ENCODE measurements around the gene TMEM175.
A peak's percentile ranks its signal among the peaks of the same experiment; 100 is the strongest.

The TMEM175 gene, protein sequence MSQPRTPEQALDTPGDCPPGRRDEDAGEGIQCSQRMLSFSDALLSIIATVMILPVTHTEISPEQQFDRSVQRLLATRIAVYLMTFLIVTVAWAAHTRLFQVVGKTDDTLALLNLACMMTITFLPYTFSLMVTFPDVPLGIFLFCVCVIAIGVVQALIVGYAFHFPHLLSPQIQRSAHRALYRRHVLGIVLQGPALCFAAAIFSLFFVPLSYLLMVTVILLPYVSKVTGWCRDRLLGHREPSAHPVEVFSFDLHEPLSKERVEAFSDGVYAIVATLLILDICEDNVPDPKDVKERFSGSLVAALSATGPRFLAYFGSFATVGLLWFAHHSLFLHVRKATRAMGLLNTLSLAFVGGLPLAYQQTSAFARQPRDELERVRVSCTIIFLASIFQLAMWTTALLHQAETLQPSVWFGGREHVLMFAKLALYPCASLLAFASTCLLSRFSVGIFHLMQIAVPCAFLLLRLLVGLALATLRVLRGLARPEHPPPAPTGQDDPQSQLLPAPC

DNA sequence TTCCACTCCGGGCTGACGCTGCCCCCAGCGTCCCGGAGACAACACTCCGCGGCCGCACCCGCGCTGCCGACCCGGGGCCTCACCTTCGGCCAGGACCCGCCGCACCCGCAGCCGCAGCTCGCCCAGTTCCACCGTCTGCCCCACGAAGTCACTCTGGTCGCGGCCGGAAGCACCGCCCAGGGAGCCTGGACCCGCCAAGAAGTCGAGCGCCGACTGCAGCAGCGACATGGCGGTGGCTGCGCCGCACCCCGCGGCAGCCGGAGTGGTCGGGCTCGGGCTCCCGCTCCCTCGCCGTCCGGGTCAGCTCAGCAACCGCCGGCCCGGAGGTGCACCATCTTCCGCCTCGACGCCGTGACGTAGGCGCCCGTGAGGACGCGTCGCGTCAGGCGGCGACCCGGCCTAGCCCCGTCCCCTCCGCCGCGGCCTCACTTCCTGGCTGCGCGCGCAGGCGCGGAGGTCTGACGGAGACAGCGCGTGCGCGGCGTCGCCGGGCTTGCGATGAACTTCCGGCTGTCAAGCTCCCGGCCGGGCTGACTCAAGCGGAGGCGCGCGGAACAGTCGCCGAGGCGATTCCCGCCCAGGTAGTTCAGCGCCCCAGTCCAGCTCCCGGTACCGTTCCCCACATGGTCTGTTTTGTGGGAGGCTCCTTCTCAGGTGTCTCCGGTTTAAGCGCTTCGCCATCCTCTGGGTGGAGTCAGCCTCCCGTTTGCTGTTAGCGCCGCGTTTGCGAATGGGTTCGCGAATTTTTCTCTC is at the start of gene TMEM175, which contains the start of gene GAK:
TMEM175 (plus strand) TSS at position 501 of the 753 bp plus-strand sequence. CDS start 15,280 bp downstream, outside the sequence.
GAK (minus strand) TSS at position 357 of the 753 bp plus-strand sequence; CDS start at position 228, 129 bp downstream.
- peak; percentile 81 to 83 for DNase-seq (ENCODE audit: low read depth in 2 of 2)

DNA sequence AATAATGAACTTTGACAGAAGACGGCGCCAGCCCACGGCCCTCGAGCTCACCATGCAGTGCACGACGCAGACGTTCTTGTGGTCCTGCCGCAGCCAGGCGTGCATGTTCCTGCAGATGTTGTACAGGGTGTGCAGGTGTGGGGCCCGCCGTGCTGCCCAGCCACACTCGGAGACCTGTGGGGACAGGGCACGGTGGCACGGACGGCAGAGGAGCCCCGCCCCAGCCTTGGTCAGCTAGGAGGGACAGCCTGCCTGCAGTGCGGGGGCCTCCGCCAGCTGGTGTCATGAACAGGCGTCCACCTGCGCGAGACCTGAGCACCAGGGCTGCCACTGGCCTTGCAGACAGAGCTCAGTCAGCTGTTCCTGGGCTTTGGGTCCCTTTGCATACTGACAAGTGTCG is 49.6 kb upstream of the TMEM175 start:
- no peak for DNase-seq (ENCODE audit: low read depth in 2 of 2)

DNA sequence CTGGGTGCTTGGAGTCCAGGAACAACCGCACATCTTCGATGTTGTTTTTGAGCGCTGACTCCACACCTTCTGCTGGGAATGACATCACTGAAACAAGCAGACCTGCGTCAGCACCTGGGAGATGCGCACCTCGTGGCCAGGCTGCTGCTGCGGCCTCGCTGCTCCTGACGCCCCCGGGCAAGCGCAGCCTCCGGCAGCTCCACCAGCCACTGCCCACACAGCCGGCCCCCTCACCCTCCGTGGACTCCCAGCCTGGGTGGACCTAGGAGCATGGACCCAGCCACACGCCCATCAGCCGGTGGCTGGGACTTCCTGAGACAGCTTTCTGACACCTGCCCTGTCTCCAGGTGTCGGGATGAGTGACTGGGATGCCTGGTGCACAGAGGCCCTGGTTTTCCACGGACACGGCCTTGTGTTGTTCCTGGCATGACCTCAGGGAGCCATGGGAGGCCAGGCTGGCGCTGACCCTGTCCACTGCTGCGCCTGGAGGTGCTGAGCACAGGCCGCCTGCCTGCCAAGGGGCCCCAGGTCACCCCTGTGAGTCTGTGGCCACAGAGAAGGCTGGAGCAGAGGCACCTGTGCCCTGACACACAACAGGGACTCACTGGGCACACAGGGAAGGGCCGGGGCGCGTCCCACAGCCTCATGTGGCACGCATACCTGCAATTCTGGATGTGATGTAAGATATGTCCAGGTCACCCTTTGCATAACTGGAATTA is 48.7 kb upstream of the TMEM175 start:
- DNase-seq (ENCODE audit: low read depth in 2 of 2): no peak

DNA sequence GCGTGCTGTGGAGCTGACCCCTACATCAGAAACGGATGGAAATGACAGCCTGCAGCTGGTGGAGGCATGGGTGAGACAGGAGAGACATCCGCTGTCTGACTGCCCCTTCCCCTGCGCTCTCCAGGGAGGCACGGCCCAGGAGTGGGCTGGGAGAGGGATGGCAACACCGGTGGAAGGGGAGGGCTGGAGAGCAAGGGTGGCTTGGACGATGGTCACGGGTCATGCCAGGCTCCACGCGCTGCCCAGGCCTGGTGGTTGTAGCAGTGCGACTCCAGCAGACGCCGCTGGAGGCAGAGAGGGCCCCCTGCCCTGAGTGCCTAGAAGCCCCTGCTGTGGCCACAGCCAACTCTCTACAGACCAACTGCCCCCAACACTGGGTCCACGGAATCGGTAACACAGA is 48.0 kb upstream of the TMEM175 start:
- no peak for DNase-seq (ENCODE audit: low read depth in 2 of 2)

DNA sequence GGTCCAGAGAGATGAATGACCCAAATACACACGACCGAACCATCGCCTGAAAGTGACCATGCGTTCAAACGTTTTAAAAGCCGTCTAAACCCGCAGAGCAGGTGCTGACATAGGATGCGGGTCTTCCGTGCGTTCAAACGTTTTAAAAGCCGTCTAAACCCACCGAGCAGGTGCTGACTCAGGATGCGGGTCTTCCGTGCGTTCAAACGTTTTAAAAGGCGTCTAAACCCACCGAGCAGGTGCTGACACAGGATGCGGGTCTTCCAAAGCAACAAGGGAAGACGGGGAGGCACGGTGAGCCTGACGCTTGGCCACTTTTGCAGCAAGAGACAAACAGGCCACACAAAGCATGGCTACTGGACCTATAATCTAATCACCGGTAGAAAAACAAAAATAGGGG is 47.4 kb upstream of the TMEM175 start:
- no peak for DNase-seq (ENCODE audit: low read depth in 2 of 2)

DNA sequence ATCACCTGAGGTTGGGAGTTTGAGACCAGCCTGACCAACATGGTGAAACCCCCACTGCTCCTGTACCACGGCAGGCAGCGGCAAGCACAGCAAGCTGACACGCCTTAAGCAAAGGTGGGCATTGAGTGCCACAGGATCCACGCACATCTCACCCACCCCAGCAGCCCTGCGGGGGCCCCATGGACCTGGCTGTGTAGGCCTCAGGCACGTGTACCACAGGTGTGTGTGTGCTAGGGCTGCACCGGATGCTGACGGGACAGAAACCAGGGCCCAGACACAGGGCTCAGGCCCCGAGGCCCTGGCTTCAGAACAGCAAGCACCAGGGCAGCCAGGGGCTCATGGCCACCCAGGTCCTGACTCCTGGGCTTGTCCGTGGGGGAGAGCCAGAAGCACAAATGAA is 46.9 kb upstream of the TMEM175 start:
- no peak for DNase-seq (ENCODE audit: low read depth in 2 of 2)

DNA sequence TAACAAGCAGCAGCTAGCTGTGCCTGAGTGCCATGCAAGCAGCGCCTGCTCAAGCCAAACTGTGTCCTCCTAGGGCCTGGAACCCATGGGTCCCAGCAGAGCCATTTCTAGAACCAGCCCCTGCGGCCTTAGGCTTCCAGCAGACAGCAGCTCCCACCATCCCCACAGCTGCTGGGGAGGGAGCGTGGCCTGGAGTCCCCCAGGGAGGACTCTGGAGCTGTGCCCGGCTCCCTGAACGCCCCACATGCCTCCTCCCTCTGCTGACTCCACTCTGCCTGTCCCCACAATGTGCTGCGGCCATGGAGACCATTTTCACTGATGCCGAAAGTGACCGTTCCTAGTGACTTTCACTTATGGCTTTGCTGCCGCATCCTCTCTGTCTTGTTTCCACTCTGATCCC is 46.0 kb upstream of the TMEM175 start:
- no peak for DNase-seq (ENCODE audit: low read depth in 2 of 2)

DNA sequence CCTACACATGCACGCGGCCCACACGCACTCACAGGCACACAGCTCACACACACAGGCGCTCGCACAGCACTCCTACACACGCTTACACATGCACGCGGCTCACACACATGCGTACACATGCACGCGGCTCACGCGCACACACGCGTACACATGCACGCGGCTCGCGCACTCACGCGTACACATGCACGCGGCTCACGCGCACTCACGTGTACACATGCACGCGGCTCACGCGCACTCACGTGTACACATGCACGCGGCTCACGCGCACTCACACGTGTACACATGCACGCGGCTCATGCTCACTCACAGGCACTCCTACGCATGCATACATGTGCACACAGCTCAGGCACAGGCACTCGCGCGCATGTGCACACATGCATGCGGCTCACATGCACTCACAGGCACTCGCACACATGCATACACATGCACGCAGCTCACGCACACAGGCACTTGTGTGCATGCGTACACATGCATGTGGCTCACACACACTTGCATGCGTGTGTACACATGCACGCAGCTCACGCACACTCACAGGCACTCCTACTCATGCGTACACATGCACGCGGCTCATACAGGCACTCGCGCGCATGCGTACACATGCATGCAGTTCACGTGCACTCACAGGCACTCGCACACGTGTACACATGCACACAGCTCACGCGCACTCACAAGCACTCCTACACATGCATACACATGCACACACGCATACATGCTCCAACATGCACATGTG is 45.1 kb upstream of the TMEM175 start:
- no peak for DNase-seq (ENCODE audit: low read depth in 2 of 2)

DNA sequence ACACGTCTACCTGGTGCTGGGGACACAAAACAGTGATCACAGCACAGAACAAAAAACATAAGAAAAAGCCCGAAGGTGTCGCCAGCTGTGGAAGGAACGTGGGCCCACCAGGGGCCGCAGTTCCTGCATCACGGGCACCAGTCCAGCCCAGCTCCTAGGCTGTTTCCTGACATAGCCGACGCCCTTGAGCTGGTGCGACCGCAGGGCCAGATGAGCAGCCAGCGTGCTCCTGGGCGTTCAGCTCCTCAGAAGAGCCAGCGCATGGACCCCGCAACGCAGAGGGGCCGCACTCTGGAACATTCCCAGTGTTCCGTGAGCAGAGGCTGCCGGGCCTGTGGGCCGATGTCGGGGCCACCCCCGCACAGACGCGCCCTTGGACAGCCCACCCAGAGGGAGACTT is 44.2 kb upstream of the TMEM175 start:
- DNase-seq (ENCODE audit: low read depth in 2 of 2): no peak

DNA sequence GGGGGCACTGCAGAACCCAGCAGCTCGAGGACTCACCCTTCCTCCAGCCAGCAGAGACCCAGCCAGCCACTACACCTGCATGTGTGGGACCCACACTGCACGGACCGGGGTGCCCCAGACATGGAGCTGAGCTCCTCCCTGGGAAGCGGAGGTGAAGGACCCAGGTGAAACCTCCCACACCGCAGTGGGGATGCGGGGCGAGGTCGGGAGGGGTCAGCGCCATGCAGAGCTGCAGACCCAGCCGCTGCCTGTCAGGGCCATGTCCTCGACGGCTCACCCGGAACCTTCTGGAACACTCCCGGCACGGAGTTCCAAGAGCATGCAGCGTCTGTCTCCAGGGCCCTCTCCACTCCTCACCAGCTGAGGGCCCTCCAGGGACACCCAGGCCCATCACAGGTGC is 42.7 kb upstream of the TMEM175 start:
- DNase-seq (ENCODE audit: low read depth in 2 of 2): no peak

DNA sequence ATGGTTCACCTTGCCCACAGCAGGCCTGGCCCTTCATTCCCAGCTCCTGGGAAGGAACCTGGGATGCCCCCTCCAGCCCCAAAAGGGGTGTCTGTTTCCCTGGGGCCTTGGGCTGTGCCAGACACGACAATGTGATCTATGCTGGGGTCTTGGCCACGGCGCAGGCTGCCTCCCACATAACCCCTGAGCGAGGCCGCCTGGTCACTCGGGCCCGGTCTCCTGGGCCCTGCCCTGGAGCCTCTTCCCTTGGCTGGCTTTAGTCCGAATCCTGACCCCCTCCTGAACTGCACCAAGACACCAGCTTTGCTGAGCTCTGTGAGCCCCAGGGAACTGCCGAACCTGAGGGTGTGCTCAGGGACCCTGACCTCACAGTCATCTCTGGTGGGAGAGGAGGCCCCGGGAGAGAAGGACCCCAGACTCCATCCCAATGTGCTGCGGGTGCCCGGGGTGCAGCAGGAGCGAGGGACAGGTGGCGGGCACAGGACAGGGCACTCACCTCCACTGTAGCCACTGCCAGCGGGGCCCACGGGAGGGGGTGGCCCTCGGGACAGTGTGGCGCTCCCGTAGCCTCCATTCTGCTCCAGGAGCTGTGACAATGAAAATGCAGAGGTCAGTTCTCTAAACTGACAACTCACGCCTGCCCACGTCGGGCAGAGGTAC is 42.1 kb upstream of the TMEM175 start:
- no peak for DNase-seq (ENCODE audit: low read depth in 2 of 2)

DNA sequence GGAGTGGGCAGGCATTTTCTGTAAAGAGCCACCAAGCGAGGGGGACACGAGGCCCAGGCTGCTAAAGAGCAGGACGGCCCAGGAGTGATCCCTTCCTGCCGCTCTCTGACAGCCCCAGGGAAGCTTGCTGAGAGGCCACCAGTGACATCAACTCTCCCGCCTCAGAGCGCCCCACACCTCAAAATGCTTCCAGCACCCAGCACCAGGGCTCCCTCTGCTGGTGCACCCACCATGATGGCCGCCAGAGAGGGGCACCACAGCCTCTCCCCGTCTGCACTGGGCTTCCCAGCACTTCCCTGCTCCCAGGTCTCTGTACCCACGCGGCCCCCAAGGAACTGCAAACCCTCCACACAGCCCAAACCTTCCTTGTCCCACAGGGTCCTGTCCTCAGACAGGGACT is 40.5 kb upstream of the TMEM175 start:
- DNase-seq (ENCODE audit: low read depth in 2 of 2): no peak

DNA sequence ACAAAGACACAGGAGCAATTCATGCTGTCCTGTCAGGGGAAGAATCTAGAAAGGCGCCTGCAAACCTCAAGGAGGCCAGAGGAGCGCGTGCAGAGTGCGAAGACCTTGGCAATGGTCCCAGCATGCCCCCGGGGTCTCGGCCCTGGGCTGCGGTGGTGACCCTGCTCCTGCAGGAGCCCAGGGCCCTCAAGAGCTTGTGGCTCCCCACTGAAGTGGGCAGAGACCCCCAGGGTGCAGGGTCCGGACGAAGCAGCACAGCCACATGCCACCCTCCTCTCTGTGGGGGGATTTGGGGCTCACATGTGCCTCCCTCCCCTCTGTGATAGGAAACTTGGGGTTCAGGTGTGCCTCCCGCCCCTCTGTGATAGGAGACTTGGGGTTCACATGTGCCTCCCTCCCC is 39.5 kb upstream of the TMEM175 start:
- DNase-seq (ENCODE audit: low read depth in 2 of 2): no peak

DNA sequence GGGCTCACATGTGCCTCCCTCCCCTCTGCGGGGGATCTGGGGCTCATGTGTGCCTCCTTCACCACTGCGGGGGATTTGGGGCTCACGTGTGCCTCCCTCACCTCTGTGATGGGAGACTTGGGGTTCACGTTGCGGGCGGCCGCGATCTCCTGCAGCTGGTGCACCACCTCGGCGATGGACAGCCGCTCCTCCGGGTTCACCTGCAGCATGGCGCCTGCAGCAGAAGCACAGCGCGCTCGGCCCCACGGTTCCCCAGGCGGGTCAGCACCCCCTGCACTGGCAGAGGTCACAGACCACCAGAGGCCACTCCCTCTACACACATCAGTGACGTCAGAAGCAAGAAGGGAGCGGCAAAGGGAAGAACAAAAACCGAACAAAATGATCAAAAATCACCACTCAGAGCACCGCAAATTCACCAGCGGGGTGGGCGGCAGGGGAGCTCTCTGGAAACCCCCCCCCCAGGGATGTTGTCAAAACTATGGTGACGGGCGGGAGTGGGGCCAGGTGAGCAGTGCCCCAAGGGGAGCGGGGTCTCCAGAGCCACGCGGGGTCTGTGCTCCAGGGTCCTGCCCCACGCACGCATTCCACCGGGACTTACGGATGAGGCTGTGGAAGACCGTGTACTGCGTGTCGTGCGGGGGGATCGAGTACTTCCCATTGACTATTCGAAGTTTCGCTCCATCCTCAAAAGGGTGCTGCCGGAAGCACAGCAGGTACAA is 38.8 kb upstream of the TMEM175 start:
- no peak for DNase-seq (ENCODE audit: low read depth in 2 of 2)

DNA sequence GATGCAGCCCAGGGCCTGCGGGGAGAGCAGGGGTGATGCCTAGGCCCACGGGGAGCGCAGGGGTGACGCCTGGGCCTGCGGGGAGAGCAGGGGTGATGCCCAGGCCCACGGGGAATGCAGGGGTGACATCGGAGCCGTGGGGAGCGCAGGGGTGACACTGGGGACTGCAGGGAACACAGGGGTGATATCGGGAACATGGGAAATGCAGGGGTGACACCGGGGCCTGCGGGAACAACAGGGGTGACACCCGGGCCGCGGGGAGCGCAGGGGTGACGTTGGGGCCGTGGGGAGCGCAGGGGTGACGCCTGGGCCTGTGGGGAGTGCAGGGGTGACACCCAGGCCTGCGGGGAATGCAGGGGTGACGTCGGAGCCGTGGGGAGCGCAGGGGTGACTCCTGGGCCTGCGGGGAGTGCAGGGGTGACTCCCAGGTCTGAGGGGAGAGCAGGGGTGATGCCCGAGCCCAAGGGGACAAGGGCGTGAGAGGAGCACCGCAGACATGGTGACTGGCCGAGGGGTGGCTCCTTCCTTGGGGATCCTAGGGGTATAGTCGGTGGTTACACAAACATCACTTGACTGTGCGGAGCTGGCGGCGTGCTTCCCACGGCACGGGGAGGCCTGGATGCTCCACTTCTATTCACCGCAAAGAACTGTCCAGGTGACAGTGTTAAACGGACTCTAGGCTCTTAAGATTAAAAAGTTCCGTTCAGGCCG is 38.1 kb upstream of the TMEM175 start:
- no peak for DNase-seq (ENCODE audit: low read depth in 2 of 2)

DNA sequence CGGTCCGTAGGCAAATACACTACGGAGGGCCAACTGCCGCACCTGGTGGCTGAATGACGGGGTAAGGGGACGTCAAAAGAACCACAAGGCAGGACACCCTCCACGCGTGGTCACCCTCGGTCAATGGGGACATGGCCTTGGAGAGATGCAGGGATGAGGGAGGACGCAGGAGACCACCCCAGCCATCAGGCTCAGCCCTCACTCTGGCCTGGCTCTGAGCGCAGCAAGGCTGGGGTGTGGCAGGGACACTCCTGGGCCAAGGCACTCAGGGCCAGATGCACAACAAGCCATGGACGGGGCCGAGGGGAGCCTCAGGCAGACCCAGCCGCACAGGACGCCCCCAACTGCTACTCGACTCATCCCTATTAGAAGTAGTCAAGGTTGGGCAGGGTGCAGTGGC is 36.7 kb upstream of the TMEM175 start:
- DNase-seq (ENCODE audit: low read depth in 2 of 2): no peak

DNA sequence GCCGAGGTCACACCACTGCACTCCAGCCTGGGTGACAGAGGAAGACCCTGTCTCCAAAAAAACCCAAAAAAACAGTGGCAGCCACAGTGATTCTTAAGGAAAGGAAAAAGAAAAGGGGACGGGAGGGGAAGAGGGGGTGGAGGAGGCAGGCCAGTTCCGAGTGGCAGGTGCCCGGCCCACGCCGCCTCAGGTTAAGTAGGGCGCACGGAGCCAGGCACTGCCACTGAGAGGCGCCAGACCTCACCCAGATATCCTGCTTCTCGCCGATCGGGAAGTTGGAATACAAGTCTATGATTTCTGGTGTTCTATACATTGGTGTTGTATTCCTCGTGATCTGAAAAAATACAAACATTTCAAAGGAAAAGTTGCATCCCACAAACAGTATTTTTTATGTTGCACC is 36.0 kb upstream of the TMEM175 start:
- no peak for DNase-seq (ENCODE audit: low read depth in 2 of 2)

DNA sequence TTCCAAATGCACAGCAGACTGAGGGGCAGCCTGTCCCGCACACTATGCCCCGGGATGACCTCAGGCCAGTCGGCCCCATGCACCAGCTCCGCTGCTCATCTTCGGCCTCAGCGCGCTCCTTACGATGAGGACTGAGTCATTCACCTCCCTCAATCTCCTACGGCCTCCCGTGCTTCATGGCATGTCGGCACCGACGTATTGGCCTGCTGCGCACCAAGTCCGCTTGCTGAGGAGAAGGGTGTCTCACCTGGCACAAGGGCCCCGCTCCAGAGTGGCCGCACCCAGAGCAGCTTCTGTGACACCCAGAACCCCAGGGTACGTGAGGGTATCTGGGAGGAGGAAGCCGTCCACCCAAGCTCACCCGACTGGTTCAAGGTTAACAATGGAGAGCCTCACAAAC is 35.6 kb upstream of the TMEM175 start:
- no peak for DNase-seq (ENCODE audit: low read depth in 2 of 2)

DNA sequence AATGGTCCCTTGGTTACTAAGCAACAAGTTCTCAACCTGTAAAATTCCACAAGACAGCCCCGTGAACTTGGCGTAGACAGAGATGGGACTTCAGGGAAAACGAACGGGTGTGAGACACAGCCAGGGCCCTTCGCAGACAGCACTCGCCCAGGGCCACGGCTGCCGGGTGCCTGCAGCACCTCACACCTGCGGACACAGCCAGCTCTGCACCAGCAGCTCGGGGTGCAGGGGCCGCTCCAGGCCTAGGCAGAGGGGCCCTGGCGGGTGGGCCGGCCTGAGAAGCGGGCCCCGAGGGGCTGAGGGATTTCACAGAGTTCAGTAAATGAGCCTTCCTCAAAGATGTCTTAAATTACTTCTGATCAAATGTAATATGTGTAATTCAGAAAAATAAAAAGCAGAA is 34.1 kb upstream of the TMEM175 start:
- DNase-seq (ENCODE audit: low read depth in 2 of 2): no peak

All from fibroblast of skin of left biceps (primary cell).